Activated naive CD4-positive, alpha-beta T cell treated with anti-CD3 and anti-CD28 coated beads, Interleukin-2, amount 10 ng/mL, durations not matched to agents 7 days and 5 days (primary cell): ENCODE measurements around the gene DLG2.
"Not testable (repeated sequence)": the region's sequence is repeated elsewhere in the genome, so short reads cannot be mapped to it uniquely, and the experiment has no call there.

Experiments
- CTCF ChIA-PET: fragments of 350-600 bp; sonication (Branson Sonifier 250); formaldehyde crosslinking; loops from one replicate; lab custom pipeline; 2021; ENCODE audit warnings: antibody characterized with exemption; lab: Charles Lee
- DNase-seq: peaks from one replicate; pipeline ENCODE4 v3.0.0-alpha.2; 2020
- H3K27ac Mint-ChIP-seq: one replicate; pipeline ENCODE4 v1.8.0; 2021; ENCODE audit warnings: mild to moderate bottlenecking, moderate library complexity, mixed read lengths
- H3K27me3 Mint-ChIP-seq: one replicate; pipeline ENCODE4 v1.8.0; 2021; ENCODE audit warnings: mild to moderate bottlenecking, mixed read lengths
- H3K36me3 Mint-ChIP-seq: one replicate; pipeline ENCODE4 v1.8.0; 2021; ENCODE audit warnings: mixed read lengths
- H3K4me1 Mint-ChIP-seq: one replicate; pipeline ENCODE4 v1.8.0; 2021; ENCODE audit warnings: mixed read lengths
- H3K4me3 Mint-ChIP-seq: one replicate; pipeline ENCODE4 v1.8.0; 2021; ENCODE audit warnings: mild to moderate bottlenecking, moderate library complexity, mixed read lengths
- H3K9me3 Mint-ChIP-seq: one replicate; pipeline ENCODE4 v1.8.0; 2021; ENCODE audit warnings: mixed read lengths

DLG2 gene

GRCh38 chr11:84339796-84340195 is 1287.3 kb downstream of the DLG2 start:
- no peak overlapping the region for H3K4me3 Mint-ChIP-seq
- no peak for DNase-seq
- CTCF ChIA-PET: no interaction called here
- no peaks in the 10 kb centered on the region for H3K4me1 Mint-ChIP-seq
- H3K27ac Mint-ChIP-seq: no peak overlapping the region
- H3K36me3 Mint-ChIP-seq: no peaks in the 10 kb centered on the region
- H3K9me3 Mint-ChIP-seq: peaks cover 6% of the 10 kb centered on the region
- no peaks in the 10 kb centered on the region for H3K27me3 Mint-ChIP-seq

GRCh38 chr11:84333221-84333620 is 1293.9 kb downstream of the DLG2 start:
- no peak for DNase-seq
- no peaks in the 10 kb centered on the region for H3K27me3 Mint-ChIP-seq
- H3K36me3 Mint-ChIP-seq: no peaks in the 10 kb centered on the region
- CTCF ChIA-PET: no interaction called here
- H3K4me1 Mint-ChIP-seq: no peaks in the 10 kb centered on the region
- no peak overlapping the region for H3K27ac Mint-ChIP-seq
- peaks cover 12% of the 10 kb centered on the region for H3K9me3 Mint-ChIP-seq
- H3K4me3 Mint-ChIP-seq: no peak overlapping the region

- Mint-ChIP-seq H3K27me3 (no peaks in the 10 kb centered on the region), H3K27ac (no peak overlapping the region), H3K4me3 (no peak overlapping the region), H3K4me1 (no peaks in the 10 kb centered on the region), H3K36me3 (no peaks in the 10 kb centered on the region), H3K9me3 (peaks cover 11% of the 10 kb centered on the region)
- CTCF ChIA-PET: no interaction called here
- DNase-seq: no peak
These were observed 1304.9 kb downstream of the DLG2 start for GRCh38 chr11:84322211-84322610.

- H3K27me3 Mint-ChIP-seq: no peaks in the 10 kb centered on the region
- H3K4me3 Mint-ChIP-seq: no peak overlapping the region
- peaks cover 11% of the 10 kb centered on the region for H3K9me3 Mint-ChIP-seq
- H3K36me3 Mint-ChIP-seq: no peaks in the 10 kb centered on the region
- DNase-seq: no peak
- no peak overlapping the region for H3K27ac Mint-ChIP-seq
- CTCF ChIA-PET: no interaction called here
- no peaks in the 10 kb centered on the region for H3K4me1 Mint-ChIP-seq
These were observed 1307.3 kb downstream of the DLG2 start for GRCh38 chr11:84319863-84320262.

GRCh38 chr11:84316866-84317555 is 1310.1 kb downstream of the DLG2 start:
- CTCF ChIA-PET: no interaction called here
- H3K27me3 Mint-ChIP-seq: no peaks in the 10 kb centered on the region
- H3K9me3 Mint-ChIP-seq: peaks cover 11% of the 10 kb centered on the region
- no peak overlapping the region for H3K4me3 Mint-ChIP-seq
- H3K27ac Mint-ChIP-seq: no peak overlapping the region
- no peaks in the 10 kb centered on the region for H3K4me1 Mint-ChIP-seq
- no peaks in the 10 kb centered on the region for H3K36me3 Mint-ChIP-seq
- DNase-seq: no peak

GRCh38 chr11:84313830-84314359 is 1313.2 kb downstream of the DLG2 start:
- Mint-ChIP-seq H3K27me3 (no peaks in the 10 kb centered on the region), H3K4me3 (no peak overlapping the region), H3K36me3 (no peaks in the 10 kb centered on the region), H3K4me1 (no peaks in the 10 kb centered on the region), H3K27ac (no peak overlapping the region), H3K9me3 (peaks cover 6% of the 10 kb centered on the region)
- CTCF ChIA-PET: no interaction called here
- DNase-seq: no peak

GRCh38 chr11:84310268-84310667 is 1316.9 kb downstream of the DLG2 start:
- no peaks in the 10 kb centered on the region for H3K27me3 Mint-ChIP-seq
- H3K36me3 Mint-ChIP-seq: no peaks in the 10 kb centered on the region
- no peak overlapping the region for H3K4me3 Mint-ChIP-seq
- peaks cover 11% of the 10 kb centered on the region for H3K9me3 Mint-ChIP-seq
- H3K4me1 Mint-ChIP-seq: no peaks in the 10 kb centered on the region
- no peak for DNase-seq
- H3K27ac Mint-ChIP-seq: no peak overlapping the region
- CTCF ChIA-PET: no interaction called here

GRCh38 chr11:84308491-84308890 is 1318.7 kb downstream of the DLG2 start:
- H3K4me3 Mint-ChIP-seq, DNase-seq, H3K4me1 Mint-ChIP-seq, CTCF ChIA-PET, H3K27ac Mint-ChIP-seq, H3K27me3 Mint-ChIP-seq, H3K36me3 Mint-ChIP-seq: not testable (repeated sequence)
- H3K9me3 Mint-ChIP-seq: peaks cover 11% of the 10 kb centered on the region

GRCh38 chr11:84300092-84300491 is 1327.1 kb downstream of the DLG2 start:
- Mint-ChIP-seq H3K4me3 (no peak overlapping the region), H3K9me3 (peaks cover 6% of the 10 kb centered on the region), H3K27me3 (no peaks in the 10 kb centered on the region), H3K4me1 (no peaks in the 10 kb centered on the region), H3K27ac (no peak overlapping the region), H3K36me3 (no peaks in the 10 kb centered on the region)
- CTCF ChIA-PET: no interaction called here
- no peak for DNase-seq

- peaks cover 11% of the 10 kb centered on the region for H3K9me3 Mint-ChIP-seq
- H3K27me3 Mint-ChIP-seq: no peaks in the 10 kb centered on the region
- H3K36me3 Mint-ChIP-seq: no peaks in the 10 kb centered on the region
- H3K4me3 Mint-ChIP-seq: no peak overlapping the region
- H3K4me1 Mint-ChIP-seq: no peaks in the 10 kb centered on the region
- CTCF ChIA-PET: no interaction called here
- no peak overlapping the region for H3K27ac Mint-ChIP-seq
- no peak for DNase-seq
These were observed 1329.6 kb downstream of the DLG2 start for GRCh38 chr11:84297570-84297969.

GRCh38 chr11:84295815-84296214 is 1331.3 kb downstream of the DLG2 start:
- peaks cover 7% of the 10 kb centered on the region for H3K9me3 Mint-ChIP-seq
- no peak overlapping the region for H3K27ac Mint-ChIP-seq
- DNase-seq: no peak
- no peaks in the 10 kb centered on the region for H3K4me1 Mint-ChIP-seq
- H3K4me3 Mint-ChIP-seq: no peak overlapping the region
- no peaks in the 10 kb centered on the region for H3K36me3 Mint-ChIP-seq
- CTCF ChIA-PET: no interaction called here
- no peaks in the 10 kb centered on the region for H3K27me3 Mint-ChIP-seq

- Mint-ChIP-seq H3K4me3 (no peak overlapping the region), H3K4me1 (no peaks in the 10 kb centered on the region), H3K36me3 (no peaks in the 10 kb centered on the region), H3K27me3 (no peaks in the 10 kb centered on the region), H3K27ac (no peak overlapping the region), H3K9me3 (peaks cover 7% of the 10 kb centered on the region)
- CTCF ChIA-PET: no interaction called here
- DNase-seq: no peak
These were observed 1334.2 kb downstream of the DLG2 start for GRCh38 chr11:84292955-84293354.

GRCh38 chr11:84292006-84292405 is 1335.1 kb downstream of the DLG2 start:
- H3K4me3 Mint-ChIP-seq: no peak overlapping the region
- DNase-seq: no peak
- no peaks in the 10 kb centered on the region for H3K4me1 Mint-ChIP-seq
- no peaks in the 10 kb centered on the region for H3K27me3 Mint-ChIP-seq
- H3K27ac Mint-ChIP-seq: no peak overlapping the region
- no peaks in the 10 kb centered on the region for H3K36me3 Mint-ChIP-seq
- CTCF ChIA-PET: no interaction called here
- peaks cover 8% of the 10 kb centered on the region for H3K9me3 Mint-ChIP-seq

GRCh38 chr11:84290647-84291046 is 1336.5 kb downstream of the DLG2 start:
- no peaks in the 10 kb centered on the region for H3K4me1 Mint-ChIP-seq

GRCh38 chr11:84289381-84289906 is 1337.7 kb downstream of the DLG2 start:
- no peaks in the 10 kb centered on the region for H3K4me1 Mint-ChIP-seq
- H3K4me3 Mint-ChIP-seq: no peak overlapping the region
- CTCF ChIA-PET: no interaction called here
- peaks cover 16% of the 10 kb centered on the region for H3K9me3 Mint-ChIP-seq
- no peaks in the 10 kb centered on the region for H3K27me3 Mint-ChIP-seq
- no peak overlapping the region for H3K27ac Mint-ChIP-seq
- DNase-seq: no peak
- H3K36me3 Mint-ChIP-seq: no peaks in the 10 kb centered on the region

More at GRCh38 chr11:84290647-84291046, 1336.5 kb downstream of the DLG2 start:
- no peak overlapping the region for H3K27ac Mint-ChIP-seq
- DNase-seq: no peak
- no peaks in the 10 kb centered on the region for H3K27me3 Mint-ChIP-seq
- no peaks in the 10 kb centered on the region for H3K36me3 Mint-ChIP-seq
- peaks cover 10% of the 10 kb centered on the region for H3K9me3 Mint-ChIP-seq
- H3K4me3 Mint-ChIP-seq: no peak overlapping the region
- CTCF ChIA-PET: interaction anchor here (0.6 kb wide), 1 partner anchor 32 kb away, joined by 4 read pairs; no protein-coding TSS in a partner anchor
